Upper lobe of right lung (tissue), 1 donor: ENCODE measurements around the gene SLC12A7. TPM values are rescaled to one million over a fixed set of nuclear protein-coding genes. Genes with fewer than 3 reads are reported as not detected.

Experiments
- ATAC-seq: fragments of 200-7000 bp; cut with Tn5 transposase; one replicate; pipeline ENCODE4 v1.9.1; 2020; ENCODE audit warnings: mild to moderate bottlenecking, moderate library complexity
- DNase-seq: peaks from one replicate; pipeline ENCODE4 v3.0.0-alpha.2; 2020
- H3K27ac ChIP-seq: fragments of 200-600 bp; one replicate; pipeline ENCODE4 v1.8.0; 2022
- H3K27me3 ChIP-seq: fragments of 200-600 bp; one replicate; pipeline ENCODE4 v1.8.0; 2022; ENCODE audit warnings: mild to moderate bottlenecking
- H3K36me3 ChIP-seq: fragments of 200-600 bp; one replicate; pipeline ENCODE4 v1.8.0; 2022
- H3K4me1 ChIP-seq: fragments of 200-600 bp; one replicate; pipeline ENCODE4 v1.8.0; 2022
- H3K4me3 ChIP-seq: fragments of 200-600 bp; one replicate; pipeline ENCODE4 v1.8.0; 2022; ENCODE audit warnings: mild to moderate bottlenecking
- H3K9me3 ChIP-seq: fragments of 200-600 bp; one replicate; pipeline ENCODE4 v1.8.0; 2022
- intact Hi-C: fragments of 100-400 bp; cut with DNase I; formaldehyde crosslinking; loops from one replicate; pipeline ENCODE4 v1.11.0; 2022
- total RNA-seq: library from RNA; stranded (reverse); fragmentation: NEBNext Ultra II Directional; extraction: Animal tissue kit (Norgen Biotek cat#: 25700); gene quantifications from one replicate; pipeline ENCODE4 v1.2.1, GENCODE V29; 2021
- TF ChIP-seq, protein P1 (sequence below): fragments of 200-600 bp; IDR thresholded peaks from one replicate; pipeline ENCODE4 v1.8.0; 2022; ENCODE audit warnings: antibody characterized with exemption
- donor health status: DM: no; HTN: yes; CAD: no; lungs with severe emphysema.

Gene SLC12A7
- total RNA-seq, 1 donor from 2014 or later = 49.6 TPM

DNA sequence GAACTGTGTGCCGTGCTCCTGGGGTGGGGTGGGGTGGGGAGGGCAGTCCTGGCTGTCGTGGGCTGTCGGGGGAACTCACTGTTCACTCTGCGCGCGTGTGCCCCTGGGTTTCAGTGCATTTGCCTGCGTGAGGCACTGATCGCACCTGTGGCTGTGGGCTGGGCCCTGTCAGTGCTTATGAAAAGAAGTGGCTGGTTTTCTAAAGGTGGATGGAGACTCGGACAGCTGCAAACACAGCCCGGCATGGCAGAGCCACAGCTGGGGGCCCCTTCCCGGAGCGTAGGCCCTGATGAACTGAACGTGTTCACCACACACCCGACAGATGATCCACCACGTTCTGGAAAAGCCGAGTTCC is 60.5 kb downstream of the SLC12A7 start:
- H3K36me3 ChIP-seq = peaks cover 35% of the 10 kb centered on the region

DNA sequence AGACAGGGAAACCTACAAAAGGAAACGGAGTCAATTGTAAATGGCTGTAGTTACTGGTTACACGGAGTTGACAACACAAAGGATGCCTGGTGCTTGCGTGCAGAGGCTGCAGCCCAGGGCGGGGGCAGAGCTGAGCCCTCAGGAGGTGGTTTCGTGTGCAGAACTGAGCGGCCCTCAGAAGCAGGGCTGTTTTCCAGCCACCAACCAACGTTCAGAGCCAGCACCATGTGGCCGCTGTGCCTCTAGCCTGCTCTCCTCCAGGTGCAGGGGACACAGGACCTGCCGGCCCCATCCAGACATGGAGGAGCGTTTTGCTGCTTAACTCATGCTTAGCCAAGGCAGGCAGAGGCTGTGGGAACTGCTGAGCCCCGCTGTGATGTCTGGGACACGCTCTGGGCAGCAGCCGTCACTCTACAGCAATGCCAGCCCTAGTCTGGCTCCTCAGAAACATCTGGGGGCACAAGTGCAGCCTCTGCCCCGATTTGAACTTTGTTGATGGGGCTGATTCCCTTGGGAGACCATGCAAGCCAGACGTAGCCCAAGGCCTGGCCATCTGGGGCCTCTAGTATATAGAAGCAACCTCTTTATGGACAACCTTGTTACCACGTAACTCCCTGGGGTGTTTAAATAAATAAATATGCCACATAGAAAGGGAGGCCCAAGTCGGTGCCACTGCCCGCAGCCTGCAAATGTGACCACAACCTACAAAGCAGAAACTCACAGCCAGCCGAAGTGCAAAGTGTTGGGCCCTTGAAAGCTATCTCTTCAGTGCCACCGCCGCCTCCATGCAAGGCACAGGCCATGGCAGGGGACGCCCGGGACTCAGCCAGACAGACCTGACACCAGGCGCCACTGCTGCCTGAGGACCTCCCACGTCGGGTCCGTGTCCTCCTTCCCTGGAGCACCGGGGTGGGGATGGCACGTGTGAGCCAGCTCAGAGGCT is 61.2 kb downstream of the SLC12A7 start:
- Histone ChIP-seq H3K9me3 (no peaks in the 10 kb centered on the region), H3K27ac (no peak overlapping the region), H3K27me3 (no peaks in the 10 kb centered on the region), H3K4me3 (no peak overlapping the region), H3K4me1 (no peaks in the 10 kb centered on the region), H3K36me3 (peaks cover 28% of the 10 kb centered on the region)
- ATAC-seq = no peak
- intact Hi-C loops = no loop called here
- TF ChIP-seq, protein P1, sequence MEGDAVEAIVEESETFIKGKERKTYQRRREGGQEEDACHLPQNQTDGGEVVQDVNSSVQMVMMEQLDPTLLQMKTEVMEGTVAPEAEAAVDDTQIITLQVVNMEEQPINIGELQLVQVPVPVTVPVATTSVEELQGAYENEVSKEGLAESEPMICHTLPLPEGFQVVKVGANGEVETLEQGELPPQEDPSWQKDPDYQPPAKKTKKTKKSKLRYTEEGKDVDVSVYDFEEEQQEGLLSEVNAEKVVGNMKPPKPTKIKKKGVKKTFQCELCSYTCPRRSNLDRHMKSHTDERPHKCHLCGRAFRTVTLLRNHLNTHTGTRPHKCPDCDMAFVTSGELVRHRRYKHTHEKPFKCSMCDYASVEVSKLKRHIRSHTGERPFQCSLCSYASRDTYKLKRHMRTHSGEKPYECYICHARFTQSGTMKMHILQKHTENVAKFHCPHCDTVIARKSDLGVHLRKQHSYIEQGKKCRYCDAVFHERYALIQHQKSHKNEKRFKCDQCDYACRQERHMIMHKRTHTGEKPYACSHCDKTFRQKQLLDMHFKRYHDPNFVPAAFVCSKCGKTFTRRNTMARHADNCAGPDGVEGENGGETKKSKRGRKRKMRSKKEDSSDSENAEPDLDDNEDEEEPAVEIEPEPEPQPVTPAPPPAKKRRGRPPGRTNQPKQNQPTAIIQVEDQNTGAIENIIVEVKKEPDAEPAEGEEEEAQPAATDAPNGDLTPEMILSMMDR = no peak
- DNase-seq = no peak

More for the DNA sequence above, 60.5 kb downstream of the SLC12A7 start:
- H3K27me3 ChIP-seq = no peaks in the 10 kb centered on the region
- intact Hi-C loops = no loop called here
- H3K4me1 ChIP-seq = no peaks in the 10 kb centered on the region
- no peaks in the 10 kb centered on the region for H3K9me3 ChIP-seq
- TF ChIP-seq, protein P1 = no peak
- DNase-seq (no peak), ATAC-seq (no peak)
- no peak overlapping the region for H3K27ac ChIP-seq
- H3K4me3 ChIP-seq = no peak overlapping the region

DNA sequence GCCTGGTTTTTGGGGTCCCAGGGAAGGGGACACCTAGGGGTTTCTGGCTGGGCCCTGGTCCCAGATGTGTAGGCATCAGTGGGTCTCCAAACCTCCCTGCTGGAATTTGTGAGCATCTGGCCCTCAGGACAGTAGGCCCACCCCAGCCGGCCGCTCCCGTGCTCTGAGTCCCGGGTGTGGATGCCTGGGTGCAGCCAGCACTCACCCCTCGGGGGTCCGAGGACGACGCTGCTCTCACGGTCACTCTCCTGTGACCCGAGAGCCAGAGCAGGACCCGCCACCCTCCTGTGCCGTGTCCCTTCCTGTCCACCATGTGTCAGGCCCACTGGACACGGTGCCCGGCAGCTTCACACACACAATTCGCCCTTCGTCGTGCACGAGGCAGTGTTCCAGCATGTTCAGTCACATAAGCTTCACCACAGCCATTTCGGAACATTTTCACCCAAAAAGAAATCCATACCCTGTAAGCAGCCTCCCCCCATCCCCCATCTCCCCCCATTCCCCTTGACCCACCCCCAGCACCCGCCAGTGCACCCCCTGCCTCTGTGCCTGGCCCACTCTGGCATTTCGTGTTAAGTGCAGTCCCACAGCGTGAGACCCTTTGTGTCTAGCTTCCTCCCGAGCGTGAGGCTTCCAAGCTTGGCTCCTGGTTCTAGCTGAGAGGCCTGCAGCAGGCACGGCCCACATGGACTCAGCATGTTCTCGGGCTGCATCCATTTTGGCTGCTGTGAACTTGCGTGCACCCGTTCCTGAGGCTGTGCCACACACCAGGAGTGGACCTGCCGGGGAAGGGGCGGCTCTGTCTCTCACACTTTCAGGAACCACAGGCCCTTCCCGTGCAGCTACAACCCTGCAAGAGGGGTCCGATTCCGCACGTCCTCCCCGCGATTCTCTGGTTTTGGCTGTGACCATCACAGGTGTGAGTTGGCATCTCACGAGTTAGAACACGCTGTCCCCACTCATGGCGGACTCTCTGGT is 62.7 kb downstream of the SLC12A7 start:
- ATAC-seq (no peak), DNase-seq (no peak)
- Histone ChIP-seq H3K36me3 (peaks cover 19% of the 10 kb centered on the region), H3K4me1 (no peaks in the 10 kb centered on the region), H3K27ac (no peak overlapping the region), H3K4me3 (no peak overlapping the region), H3K9me3 (no peaks in the 10 kb centered on the region), H3K27me3 (no peaks in the 10 kb centered on the region)
- intact Hi-C loops = no loop called here
- TF ChIP-seq, protein P1 = no peak

DNA sequence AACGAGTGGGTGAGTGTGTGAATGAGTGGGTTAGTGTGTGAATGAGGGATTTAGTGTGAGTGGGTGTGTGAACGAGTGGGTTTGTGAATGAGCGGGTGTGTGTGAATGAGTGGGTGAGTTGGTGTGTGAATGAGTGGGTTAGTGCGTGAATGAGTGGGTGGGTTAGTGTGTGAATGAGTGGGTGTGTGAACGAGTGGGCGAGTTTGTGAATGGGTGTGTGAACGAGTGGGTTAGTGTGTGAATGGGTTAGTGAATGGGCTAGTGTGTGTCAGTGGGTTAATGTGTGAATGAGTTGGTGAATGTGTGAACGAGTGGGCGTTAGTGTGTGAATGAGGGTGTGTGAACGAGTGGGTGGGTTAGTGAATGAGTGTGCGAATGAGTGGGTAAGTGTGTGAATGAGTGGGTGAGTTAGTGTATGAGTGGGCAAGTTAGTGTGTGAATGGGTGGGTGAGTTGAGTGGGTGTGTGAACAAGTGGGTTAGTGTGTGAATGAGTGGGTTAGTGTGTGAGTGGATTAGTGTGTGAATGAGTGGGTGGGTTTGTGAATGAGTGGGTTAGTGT is 63.6 kb downstream of the SLC12A7 start:
- DNase-seq = no peak
- ATAC-seq = no peak
- Histone ChIP-seq H3K9me3 (no peaks in the 10 kb centered on the region), H3K4me3 (no peak overlapping the region), H3K36me3 (peaks cover 18% of the 10 kb centered on the region), H3K4me1 (no peaks in the 10 kb centered on the region), H3K27ac (no peak overlapping the region), H3K27me3 (no peaks in the 10 kb centered on the region)
- intact Hi-C loops = no loop called here
- TF ChIP-seq, protein P1 = no peak

DNA sequence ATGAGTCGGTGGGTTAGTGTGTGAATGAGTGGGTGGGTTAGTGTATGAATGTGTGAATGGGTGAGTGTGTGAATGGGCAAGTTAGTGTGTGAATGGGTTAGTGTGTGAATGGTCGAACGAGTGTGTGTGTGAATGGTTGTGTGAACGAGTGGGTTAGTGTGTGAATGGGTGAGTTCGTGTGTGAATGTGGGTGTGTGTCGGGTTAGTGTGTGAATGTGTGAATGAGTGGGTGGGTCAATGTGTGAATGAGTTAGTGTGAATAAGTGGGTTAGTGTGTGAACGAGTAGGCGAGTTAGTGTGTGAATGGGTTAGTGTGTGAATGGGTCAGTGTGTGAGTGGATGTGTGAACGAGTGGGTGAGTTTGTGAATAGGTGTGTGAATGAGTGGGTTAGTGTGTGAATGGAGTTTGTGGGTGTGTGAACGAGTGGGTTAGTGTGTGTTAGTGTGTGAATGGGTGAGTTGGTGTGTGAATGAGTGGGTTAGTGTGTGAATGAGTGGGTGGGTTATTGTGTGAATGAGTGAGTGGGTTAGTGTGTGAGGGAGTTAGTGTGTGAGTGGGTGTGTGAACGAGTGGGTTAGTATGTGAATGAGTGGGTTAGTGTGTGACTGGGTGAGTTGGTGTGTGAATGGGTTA is 64.4 kb downstream of the SLC12A7 start:
- H3K4me3 ChIP-seq = no peak overlapping the region
- no peaks in the 10 kb centered on the region for H3K27me3 ChIP-seq
- H3K4me1 ChIP-seq = no peaks in the 10 kb centered on the region
- no peaks in the 10 kb centered on the region for H3K9me3 ChIP-seq
- DNase-seq (no peak), ATAC-seq (no peak)
- intact Hi-C loops = no loop called here
- H3K27ac ChIP-seq = no peak overlapping the region
- H3K36me3 ChIP-seq = peaks cover 11% of the 10 kb centered on the region
- TF ChIP-seq, protein P1 = no peak
